Heart left ventricle (tissue), 16 donors: ENCODE results near the gene SNX4. TPM values are rescaled to one million over a fixed set of nuclear protein-coding genes. Genes with fewer than 3 reads are reported as not detected.
"Not testable (repeated sequence)": the region's sequence is repeated elsewhere in the genome, so short reads cannot be mapped to it uniquely, and the experiment has no call there.

Experiments used
- ATAC-seq, 4 donors: fragments of 200-7000 bp; cut with Tn5 transposase; one replicate each; pipeline ENCODE4 v1.9.1; 2020 to 2022; ENCODE audit warnings: moderate library complexity in 4 of 4, mild to moderate bottlenecking in 3 of 4, moderate number of reproducible peaks in 1 of 4
- DNase-seq, 5 donors: peaks; one replicate each; pipeline ENCODE4 v3.0.0-alpha.2; 2020
- H3K27ac ChIP-seq, 12 donors: fragments of 200-600 bp; sonication (generic) in 4 of 12; one replicate each; pipeline versions ENCODE4 v1.5.0 to v1.8.0; 2016 to 2022; ENCODE audit warnings: mild to moderate bottlenecking in 2 of 12
- H3K27me3 ChIP-seq, 9 donors: fragments of 200-600 bp; sonication (generic) in 2 of 9; one replicate each; pipeline versions ENCODE4 v1.5.1 to v1.8.0; 2016 to 2022; ENCODE audit warnings: mild to moderate bottlenecking in 3 of 9
- H3K36me3 ChIP-seq, 9 donors: fragments of 200-600 bp; sonication (generic) in 2 of 9; one replicate each; pipeline versions ENCODE4 v1.5.0 to v1.8.0; 2018 to 2022; ENCODE audit warnings: mild to moderate bottlenecking in 2 of 9
- H3K4me1 ChIP-seq, 12 donors: fragments of 200-600 bp; sonication (generic) in 4 of 12; one replicate each; pipeline versions ENCODE4 v1.5.0 to v1.8.0; 2016 to 2022; ENCODE audit warnings: mild to moderate bottlenecking in 3 of 12
- H3K4me3 ChIP-seq, 12 donors: fragments of 200-600 bp; sonication (generic) in 4 of 12; one replicate each; pipeline versions ENCODE4 v1.5.0 to v1.8.0; 2017 to 2022; ENCODE audit warnings: mild to moderate bottlenecking in 9 of 12, moderate library complexity in 4 of 12
- H3K9me3 ChIP-seq, 12 donors: fragments of 200-600 bp; sonication (generic) in 4 of 12; one replicate each; pipeline versions ENCODE4 v1.5.0 to v1.8.0; 2016 to 2022; ENCODE audit warnings: mild to moderate bottlenecking in 1 of 12
- CTCF ChIP-seq, 12 donors: fragments of 200-600 bp; sonication (generic) in 4 of 12; IDR thresholded peaks; one replicate each; pipeline versions ENCODE4 v1.5.0 to v1.8.0; 2018 to 2022; ENCODE audit warnings: antibody characterized with exemption in 12 of 12, mild to moderate bottlenecking in 5 of 12
- POLR2A ChIP-seq, 2 donors: fragments of 450-650 bp; IDR thresholded peaks; one replicate each; pipeline ENCODE4 v1.6.1; 2017; ENCODE audit warnings: antibody characterized with exemption in 2 of 2, mild to moderate bottlenecking in 2 of 2, moderate library complexity in 2 of 2
- WGBS, 4 donors: extraction: QIAGEN DNeasy Blood & Tissue Kit in 2 of 4; methylation state at CpG; one replicate each; pipeline versions ENCODE4 v1.1.5 to v1.1.7; 2013 to 2018; 5-methylcytosine and 5-hydroxymethylcytosine counted together
- intact Hi-C, 10 donors: fragments of 100-400 bp; cut with DNase I; formaldehyde crosslinking; loops; one replicate each; pipeline versions ENCODE4 v1.11.1 to v1.14.2; 2022
- polyA plus RNA-seq, 2 donors: library from polyadenylated mRNA; stranded (reverse); fragments of 200-250 nt; gene quantifications; one replicate each; pipeline ENCODE4 v1.2.3, GENCODE V29; 2013
- total RNA-seq, 9 donors: library from RNA; depleted of rRNA in 2 of 9; stranded (reverse); fragments of >200 nt in 2 of 9; fragmentation: NEBNext Ultra II Directional in 3 of 9; extraction: Animal tissue kit (Norgen Biotek cat#: 25700) in 3 of 9; gene quantifications; one replicate each; pipeline versions ENCODE4 v1.1.0 to v1.2.4, GENCODE V29; 2016 to 2023
- donor health status: ischemic (EF 13 %, LVEDD 7.1; RV severe dilation, severe dysfunction).
- donor health status: healthy with polysubstance abuse.
- donor health status: DM: no; HTN: yes; CAD: no.
- donor health status: DM: no; HTN: no; CAD: no.
- donor health status: ischemic (EF 25% LVEDD 6.9; RV normal size, moderate dysfunction).
- donor health status: ischemic (EF 25% LVEDD 5.7; RV mildly dilated, moderate dysfunction).
- donor health status: healthy.
- donor health status: DM: yes; HTN: yes; CAD: no.
- donor health status: ischemic (EF 35%, LVEDD 5.7; RV mildly dilated, moderate dysfunction).
- donor health status: nonischemic (EF 11% LVEDD 7.7; RV severe dilation, severe dysfunction).
- donor health status: DM: yes; HTN: yes; CAD: no.
- donor health status: PGD.
- donor health status: ischemic (EF 29% LVEDD 5.4; RV normal size, mild dysfunction).
- donor health status: nonischemic (EF 23%, LVEDD 6.1; RV moderate dilation, normal function).

Gene SNX4
- total and polyA plus RNA-seq, 11 donors, result 9.8 to 33.8 (median 23.1) TPM

GRCh38 chr3:125525153-125525552 is 5.2 kb upstream of the SNX4 start:
- Histone ChIP-seq H3K4me3 (no peak overlapping the region), H3K36me3 (peaks cover 0 to 31% (median 24%) of the 10 kb centered on the region in 9 donors), H3K27me3 (no peaks in the 10 kb centered on the region), H3K4me1 (peaks cover 0 to 7% (median 0%) of the 10 kb centered on the region in 12 donors), H3K9me3 (no peaks in the 10 kb centered on the region), H3K27ac (no peak overlapping the region)
- TF ChIP-seq CTCF (IDR thresholded peaks at IDR 0.05) (no peak), POLR2A (IDR thresholded peaks at IDR 0.05) (no peak)
- intact Hi-C loops, result no loop called here
- no peak for DNase-seq
- 95 to 100% (median 97%) methylated on average over 4 of the region's 4 CpGs for WGBS, 4 donors
- no peak for ATAC-seq

GRCh38 chr3:125520563-125520919 is 539 bp upstream of the SNX4 start:
- ATAC-seq, DNase-seq, H3K27me3 ChIP-seq, H3K9me3 ChIP-seq, intact Hi-C loops: not testable (repeated sequence)
- Histone ChIP-seq H3K4me1 (peaks cover 0 to 29% (median 18%) of the 10 kb centered on the region in 12 donors), H3K36me3 (peaks cover 0 to 24% (median 11%) of the 10 kb centered on the region in 9 donors), H3K27ac (peak overlapping the region; percentile 35 to 92 (median 82)), H3K4me3 (peak overlapping the region; percentile 71 to 95 (median 84))
- 79 to 86% (median 85%) methylated on average over 15 of the region's 15 CpGs for WGBS, 4 donors

- H3K27me3 ChIP-seq, result no peaks in the 10 kb centered on the region
- H3K9me3 ChIP-seq, result no peaks in the 10 kb centered on the region
- ATAC-seq (no peak), DNase-seq (no peak)
- intact Hi-C loops, result no loop called here
- no peak for TF ChIP-seq POLR2A (IDR thresholded peaks at IDR 0.05)
- TF ChIP-seq CTCF (IDR thresholded peaks at IDR 0.05), result no peak
- peaks cover 0 to 54% (median 36%) of the 10 kb centered on the region in 9 donors for H3K36me3 ChIP-seq
- no peak overlapping the region for H3K4me3 ChIP-seq
- peaks cover 0 to 46% (median 34%) of the 10 kb centered on the region in 12 donors for H3K4me1 ChIP-seq
- H3K27ac ChIP-seq, result no peak overlapping the region
Measured at GRCh38 chr3:125515421-125515820, 4.6 kb downstream of the SNX4 start.

- Histone ChIP-seq H3K9me3 (peaks cover 0 to 10% (median 0%) of the 10 kb centered on the region in 12 donors), H3K4me3 (no peak overlapping the region), H3K27ac (no peak overlapping the region), H3K27me3 (no peaks in the 10 kb centered on the region), H3K4me1 (peaks cover 0 to 36% (median 24%) of the 10 kb centered on the region in 12 donors), H3K36me3 (peaks cover 0 to 58% (median 45%) of the 10 kb centered on the region in 9 donors)
- TF ChIP-seq POLR2A (IDR thresholded peaks at IDR 0.05) (no peak), CTCF (IDR thresholded peaks at IDR 0.05) (no peak)
- intact Hi-C loops, result no loop called here
- 64 to 78% (median 73%) methylated on average over 6 of the region's 6 CpGs for WGBS, 4 donors
- DNase-seq (no peak), ATAC-seq (no peak)
Measured at GRCh38 chr3:125513490-125514115, 6.4 kb downstream of the SNX4 start.
